GM18502 (cell line): ENCODE data around the gene QRSL1.

Experiments used
- ATAC-seq: cut with Tn5 transposase; IDR thresholded peaks from one replicate; pipeline ENCODE4 v1.9.1; 2021; ENCODE audit warnings: mild to moderate bottlenecking; ENCODE audit not compliant: unreplicated experiment, poor library complexity

Gene QRSL1

GRCh38 chr6:106716966-106717365 is 87.6 kb downstream of the QRSL1 start:
- no peak for ATAC-seq
